NCI-H187 treated with DMSO at 0.1 percent for 48 hours (cell line): ENCODE results near the gene ELP2.
"Not testable (repeated sequence)": the region's sequence is repeated elsewhere in the genome, so short reads cannot be mapped to it uniquely, and the experiment has no call there.

Source experiments
- DNase-seq: peaks from one replicate; lab custom pipeline; 2025; lab: John Stamatoyannopoulos, UW

ELP2 gene

DNA sequence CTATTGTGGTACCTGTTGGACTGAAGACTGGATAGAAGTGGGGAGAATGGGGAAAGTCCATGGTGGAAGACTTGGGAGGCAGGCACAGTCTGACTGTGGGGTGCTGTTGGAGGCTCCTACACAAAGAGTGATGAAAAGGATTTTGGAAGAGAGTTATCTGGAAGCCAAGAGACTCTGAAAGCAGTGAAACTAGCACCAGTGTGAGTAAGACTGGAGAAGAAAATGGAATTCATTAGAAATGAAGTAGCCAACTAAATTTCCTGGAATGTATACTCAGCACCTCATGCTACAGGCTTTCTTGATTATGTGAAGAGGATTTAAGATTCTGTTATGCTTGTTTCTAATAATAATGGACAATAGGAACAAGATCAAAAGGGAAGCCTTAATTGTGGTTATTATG, 27.7 kb downstream of the ELP2 start:
- no peak for DNase-seq

DNA sequence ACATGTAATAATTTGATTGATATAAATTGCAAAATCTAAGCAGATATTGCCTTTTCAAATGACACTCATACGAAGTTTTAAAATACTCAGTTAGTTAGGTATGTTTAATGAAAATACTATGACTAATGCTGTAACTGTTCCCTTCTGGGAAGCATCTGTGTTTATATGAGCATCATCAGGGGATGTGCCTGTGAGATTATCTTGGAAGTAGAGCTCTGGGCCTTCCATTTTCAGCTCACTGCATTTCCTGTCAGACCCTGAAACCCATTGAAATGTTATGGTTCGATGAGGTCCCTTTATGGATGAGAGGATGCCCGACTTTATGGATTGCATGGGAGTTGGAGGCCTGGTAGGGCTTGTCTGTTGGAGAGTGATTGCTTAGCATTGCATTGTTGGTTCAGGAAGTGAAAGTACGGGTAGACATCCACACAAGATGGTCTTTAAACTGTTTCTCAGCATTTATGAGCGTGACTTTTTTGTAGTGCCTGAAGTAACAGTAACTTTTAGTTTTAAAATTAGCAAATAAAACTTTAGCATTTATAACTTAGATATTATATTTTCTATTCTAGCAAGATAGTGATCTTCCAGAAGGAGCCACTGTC, 28.7 kb downstream of the ELP2 start:
- no peak for DNase-seq

DNA sequence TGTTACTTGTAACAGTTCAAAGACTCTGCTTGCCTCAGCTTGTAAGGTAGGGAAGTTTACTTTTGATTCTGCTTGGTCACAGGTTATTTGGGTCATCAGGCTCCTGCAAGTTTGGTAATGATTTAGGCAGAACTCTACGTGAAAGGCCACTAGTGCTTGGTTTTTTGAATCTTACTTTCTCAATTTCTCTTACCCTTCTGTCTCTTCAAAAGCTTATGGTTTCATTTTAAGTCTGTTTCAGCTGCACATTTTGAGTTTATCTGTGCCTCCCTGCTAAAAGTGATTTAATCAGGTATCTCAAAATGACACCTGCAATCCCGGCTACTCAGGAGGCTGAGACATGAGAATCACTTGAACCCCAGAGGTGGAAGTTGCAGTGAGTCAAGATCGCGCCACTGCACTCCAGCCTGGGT, 31.3 kb downstream of the ELP2 start:
- DNase-seq, result no peak

DNA sequence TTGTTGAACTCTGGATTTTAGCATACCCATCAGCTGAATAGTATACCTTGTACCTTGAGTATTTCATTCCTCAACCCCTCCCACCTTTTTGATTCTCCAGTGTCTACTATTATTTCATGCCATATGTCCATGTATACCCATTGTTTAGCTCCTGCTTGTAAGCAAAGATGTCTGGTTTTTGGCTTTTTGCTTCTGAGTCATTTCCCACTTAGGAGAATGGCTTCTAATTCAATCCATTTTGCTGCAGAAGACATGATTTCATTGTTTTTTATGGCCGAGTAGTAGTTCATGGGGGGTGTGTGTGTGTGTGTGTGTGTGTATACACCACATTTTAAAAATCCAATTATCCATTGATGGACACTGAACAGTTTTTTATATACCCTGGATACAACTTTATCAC, 33.3 kb downstream of the ELP2 start:
- no peak for DNase-seq

DNA sequence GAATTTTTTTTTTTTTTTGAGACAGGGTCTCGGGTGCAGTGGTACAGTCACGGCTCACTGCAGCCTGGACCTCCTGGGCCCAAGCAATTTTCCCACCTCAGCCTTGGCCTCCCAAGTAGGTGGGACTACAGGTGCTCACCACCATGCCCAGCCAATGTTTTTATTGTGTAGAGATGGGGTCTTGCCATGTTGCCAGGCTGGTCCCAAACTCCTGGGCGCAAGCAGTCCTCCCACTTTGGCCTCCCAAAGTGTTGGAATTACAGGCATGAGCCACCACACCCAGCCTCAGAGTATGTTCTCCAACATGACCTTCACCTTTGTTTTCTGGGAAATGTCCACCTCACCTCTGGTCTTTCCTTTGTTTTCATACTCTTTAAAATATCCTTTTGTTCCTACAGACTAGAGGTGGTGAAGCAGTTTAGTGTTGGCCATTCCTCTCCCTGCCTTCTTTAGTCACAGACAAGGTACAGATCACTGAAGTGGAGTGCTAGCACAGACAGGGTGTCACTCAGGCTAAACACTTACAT, 38.1 kb downstream of the ELP2 start:
- DNase-seq, result no peak

DNA sequence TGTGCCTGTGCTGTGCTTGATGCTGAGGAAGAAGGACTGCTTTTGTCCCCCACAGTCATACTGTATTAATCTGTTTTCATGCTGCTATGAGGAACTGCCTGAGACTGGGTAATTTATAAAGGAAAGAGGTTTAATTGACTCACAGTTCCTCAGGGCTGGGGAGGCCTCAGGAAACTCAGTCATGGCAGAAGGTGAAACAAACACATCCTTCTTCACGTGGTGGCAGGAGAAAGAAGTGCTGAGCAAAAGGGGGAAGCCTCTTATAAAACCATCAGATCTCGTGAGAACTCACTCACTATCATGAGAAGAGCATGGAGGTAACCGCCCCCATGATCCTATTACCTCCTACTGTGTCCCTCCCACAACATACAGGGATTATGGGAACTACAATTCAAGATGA, 38.6 kb downstream of the ELP2 start:
- DNase-seq, result not testable (repeated sequence)

DNA sequence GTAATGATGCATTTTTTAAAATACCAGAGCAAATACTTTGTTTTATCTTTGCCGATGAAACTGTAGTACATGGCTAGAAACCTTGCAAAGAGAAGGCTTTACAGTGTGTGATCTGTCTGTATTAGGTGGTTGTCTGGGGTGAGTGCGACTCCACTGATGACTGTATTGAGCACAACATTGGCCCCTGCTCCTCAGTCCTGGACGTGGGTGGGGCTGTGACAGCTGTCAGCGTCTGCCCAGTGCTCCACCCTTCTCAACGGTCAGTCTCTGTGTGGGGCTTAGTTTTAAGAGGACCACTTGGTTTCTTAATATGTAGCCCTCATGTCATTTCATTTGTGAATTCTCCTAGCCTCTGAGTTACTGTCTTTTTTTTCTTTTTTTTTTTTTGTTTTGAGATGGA, 40.2 kb downstream of the ELP2 start:
- no peak for DNase-seq

DNA sequence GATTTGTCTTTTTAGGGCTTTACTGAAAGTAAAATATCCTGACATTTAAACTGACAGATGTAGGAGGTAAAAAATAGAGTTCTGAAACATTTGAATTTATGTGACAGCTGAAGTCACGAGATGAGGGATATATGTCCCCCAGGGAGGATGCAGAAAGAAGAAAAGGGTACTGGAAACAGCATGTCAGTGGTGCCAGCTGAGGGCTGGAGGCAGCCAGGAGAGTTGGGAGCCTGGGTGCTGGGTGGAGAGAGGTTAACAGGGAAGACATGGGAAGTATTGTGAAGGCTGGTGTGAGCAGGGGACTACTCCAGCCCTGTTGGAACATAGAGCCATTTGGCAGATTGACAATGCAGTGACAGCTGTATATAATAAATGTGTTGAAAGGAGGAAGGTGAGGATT, 45.8 kb downstream of the ELP2 start:
- no peak for DNase-seq

DNA sequence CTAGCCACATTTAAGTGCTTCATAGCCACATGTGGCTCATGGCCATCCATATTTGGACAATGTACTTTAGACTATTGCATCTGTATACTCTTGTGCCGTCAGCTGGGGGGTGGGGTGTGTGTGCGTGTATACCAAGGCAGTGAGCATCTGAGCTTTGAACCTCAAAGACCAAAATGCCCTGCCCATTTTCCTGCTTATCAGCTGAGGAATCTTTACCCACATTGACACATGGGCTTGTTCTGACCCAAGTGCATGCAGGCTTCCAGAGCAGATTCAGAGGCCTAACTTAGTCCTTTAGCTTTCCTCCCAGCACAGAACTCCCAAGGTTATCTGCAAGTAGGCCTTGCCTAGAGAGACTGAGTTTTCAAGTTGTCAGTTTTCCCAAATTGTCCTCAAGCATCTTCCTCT, 46.5 kb downstream of the ELP2 start:
- no peak for DNase-seq

DNA sequence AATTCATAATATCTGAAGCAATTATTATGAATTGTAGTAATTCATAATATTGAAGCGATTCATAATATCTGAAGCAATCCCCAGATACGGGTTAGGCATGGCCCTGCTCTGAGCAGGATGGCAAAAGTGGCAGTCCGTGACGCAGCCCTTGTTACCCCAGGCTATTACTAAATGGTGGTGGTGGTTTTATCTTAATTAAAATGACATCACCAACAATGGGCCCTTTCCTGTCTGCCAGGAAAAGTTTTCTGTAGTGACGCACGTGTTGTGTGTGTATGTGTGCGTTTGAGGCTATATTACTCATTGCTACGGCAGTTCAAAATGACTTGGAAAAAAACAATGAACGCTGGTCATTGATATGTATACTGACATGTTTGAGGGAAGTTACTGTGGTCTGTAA, 47.0 kb downstream of the ELP2 start:
- DNase-seq, result no peak

DNA sequence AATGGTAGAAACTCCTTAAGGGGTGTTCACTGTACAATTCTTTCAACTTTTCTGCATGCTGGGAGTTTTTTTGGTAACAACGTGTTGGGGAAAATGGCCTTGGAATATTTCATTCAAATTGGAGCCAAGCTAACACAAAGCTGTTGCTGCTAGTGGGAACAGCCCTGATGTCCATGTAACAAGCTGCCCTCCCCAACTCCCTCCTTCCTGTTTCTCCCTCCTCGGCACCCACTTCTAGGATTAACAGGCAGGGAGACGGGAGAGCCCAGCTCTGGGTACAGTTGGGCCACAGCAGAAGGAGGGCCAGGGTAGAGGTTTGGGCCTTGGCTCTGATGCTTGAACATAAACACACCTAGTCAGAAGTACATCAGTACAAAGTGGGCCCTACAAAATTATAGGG, 48.2 kb downstream of the ELP2 start:
- no peak for DNase-seq

DNA sequence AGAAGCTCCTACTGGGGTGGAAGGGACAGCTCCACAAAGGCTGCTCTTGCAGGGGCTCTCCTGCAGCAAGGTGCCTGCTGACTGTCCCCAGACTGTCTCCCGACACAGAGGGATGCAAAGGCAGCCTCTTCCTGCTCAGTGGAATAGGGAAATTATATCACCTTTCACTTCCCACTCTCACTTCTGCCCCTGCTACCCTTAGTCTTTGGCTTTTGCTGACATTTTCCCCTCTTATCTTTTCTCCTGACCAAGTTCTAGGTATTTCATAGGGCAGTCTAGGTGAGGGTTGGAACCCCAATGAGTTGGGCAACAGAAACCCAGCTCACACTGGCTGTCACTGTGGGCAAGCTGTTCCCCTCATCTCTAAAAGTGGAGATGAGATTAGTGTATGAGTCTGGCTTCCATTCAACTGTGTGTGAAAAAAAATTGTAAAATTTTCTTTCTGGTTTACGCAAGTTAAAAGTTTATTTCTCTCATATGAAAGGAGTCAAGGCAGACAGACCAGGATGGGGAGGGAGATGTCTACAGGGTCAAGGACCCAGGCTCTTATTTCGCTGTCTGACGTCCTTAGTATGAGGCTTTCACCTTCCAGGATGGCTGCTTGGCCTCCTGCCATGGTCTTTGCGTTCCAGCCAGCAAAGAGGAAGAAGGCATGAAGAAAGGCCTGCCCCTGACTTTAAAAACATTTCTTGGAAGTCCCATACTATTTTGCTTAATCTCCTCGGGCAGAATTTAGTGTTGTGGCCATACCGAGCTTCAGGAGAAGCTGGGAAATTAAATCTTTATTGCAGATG, 50.1 kb downstream of the ELP2 start:
- DNase-seq, result no peak

DNA sequence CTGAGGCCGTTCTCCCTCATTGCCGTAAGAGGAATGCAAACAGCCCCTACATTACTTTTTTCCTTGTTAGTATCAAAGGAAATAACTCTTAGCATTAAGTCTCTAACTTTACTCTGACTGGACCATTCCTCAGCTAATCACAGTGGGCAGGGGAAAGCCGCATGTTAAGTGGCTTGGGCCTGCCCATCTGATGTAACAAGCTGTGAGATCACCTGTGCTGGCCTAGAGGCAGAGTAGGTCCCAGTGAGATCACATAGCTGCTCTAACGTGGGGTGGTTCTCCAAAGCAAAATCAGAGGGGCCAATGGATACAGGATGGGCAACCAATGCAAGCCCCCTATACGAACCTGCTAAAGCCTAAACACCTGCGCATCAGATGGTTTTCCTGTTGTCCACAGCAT, 51.7 kb downstream of the ELP2 start:
- DNase-seq, result no peak

DNA sequence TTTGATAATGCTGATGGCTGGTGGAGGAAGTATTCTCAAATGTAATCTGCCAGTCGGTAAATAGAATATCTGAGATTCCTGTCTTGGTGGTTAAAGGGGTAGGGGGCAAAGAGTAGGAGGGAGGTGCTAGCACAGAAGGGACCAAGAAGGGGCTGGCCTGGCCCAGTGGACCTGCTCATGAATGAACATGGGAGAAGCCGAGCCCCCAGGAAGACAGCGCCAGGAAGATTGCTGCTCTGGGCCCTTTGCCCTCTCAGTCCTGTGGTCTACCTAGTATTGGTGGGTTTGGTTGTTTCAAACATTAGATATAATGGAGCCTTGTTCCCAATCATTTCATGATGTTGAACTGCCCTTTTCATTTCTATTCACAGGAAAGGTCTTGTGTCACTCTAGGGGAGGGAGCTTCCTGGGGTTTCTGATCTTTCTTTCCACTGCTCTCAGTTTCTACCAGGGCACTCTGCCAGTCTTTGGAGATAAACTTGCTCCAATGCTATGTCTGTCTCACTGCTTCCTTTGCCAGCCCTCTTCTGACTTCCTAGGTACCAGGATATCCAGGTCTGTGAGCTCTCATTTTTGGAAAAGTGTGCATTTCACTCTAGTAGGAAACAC, 52.3 kb downstream of the ELP2 start:
- no peak for DNase-seq

DNA sequence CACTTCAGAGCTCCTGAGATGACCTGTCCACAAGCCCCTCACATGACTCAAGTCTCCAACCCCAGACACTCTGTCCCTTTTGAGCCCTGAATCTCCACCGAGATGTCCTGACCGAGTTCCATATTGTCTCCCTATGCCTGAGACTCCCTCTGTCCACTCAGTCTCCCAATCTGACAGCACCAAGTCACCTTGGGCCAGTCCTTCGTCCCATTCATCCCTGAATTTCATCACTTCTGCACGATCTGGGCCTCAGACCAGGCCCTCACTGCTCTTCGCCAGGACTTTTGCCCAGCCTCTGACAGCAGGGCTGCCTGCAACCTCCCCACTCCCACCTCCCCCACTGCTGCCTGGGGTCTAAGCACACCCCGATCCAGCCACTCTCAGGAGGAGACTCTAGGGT, 53.3 kb downstream of the ELP2 start:
- DNase-seq, result no peak

DNA sequence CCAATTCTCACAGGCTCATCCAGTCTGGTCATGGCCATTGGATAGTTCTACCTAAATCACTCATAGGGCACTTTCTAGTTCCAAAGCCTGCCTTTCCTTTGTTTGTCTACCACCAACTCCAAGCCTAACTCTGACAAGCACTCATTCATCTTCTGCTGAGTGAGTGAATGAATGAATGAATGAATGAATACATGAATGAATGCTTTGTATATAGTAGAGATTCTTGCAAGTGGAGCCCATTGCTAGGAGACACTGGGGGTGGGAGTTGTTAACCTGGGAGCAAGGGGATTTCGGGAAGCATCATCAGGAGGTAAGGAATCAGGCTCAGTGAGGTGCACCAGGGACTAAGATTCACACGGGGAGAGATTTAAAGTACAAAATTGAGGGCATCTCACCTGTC, 54.3 kb downstream of the ELP2 start:
- no peak for DNase-seq

DNA sequence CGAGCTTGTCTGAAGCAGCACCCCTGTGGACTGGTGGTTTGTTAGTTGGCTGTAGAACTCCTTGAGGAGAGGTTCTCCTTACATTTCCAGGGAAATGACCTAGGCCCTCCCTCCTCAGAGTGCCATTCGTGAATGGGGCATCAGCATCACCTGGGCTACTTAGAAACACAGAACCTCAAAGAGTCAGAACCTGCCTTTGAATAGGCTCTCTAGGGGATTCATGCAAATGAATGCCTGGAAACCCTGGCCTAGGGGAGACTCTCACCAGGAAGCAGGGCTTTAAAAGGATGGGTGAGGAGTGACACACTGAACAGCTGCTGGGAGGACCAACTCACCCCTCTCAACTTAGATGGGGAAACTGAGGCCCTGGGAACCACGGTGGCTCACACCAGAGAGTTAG, 55.5 kb downstream of the ELP2 start:
- no peak for DNase-seq

DNA sequence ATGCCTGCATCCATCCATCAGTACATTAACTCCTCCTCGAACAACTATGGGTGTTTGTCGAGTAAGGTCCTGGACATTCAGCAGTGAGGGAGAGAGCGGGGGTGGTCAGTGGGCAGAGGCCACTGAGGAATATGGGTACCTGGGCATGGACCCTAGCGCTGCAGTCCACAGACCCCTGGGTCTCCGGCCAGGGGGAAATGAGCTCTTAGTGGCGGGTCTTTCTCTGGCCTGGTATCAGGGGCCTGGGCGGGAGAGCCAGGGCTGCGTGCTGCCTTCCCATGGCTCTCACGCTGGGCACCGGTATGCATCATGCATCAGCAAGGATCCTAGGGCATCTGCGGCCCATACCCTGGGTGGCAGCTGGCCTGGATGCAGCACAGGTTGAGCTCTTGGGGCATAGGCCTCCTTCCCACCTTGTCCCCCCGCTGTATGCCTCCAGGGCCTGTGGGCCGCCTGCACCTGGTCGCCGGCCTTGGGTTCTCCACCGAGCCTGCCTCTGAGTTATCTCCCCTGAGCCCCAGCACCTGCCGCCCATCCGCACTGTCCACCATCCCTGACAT, 56.3 kb downstream of the ELP2 start:
- DNase-seq, result no peak

DNA sequence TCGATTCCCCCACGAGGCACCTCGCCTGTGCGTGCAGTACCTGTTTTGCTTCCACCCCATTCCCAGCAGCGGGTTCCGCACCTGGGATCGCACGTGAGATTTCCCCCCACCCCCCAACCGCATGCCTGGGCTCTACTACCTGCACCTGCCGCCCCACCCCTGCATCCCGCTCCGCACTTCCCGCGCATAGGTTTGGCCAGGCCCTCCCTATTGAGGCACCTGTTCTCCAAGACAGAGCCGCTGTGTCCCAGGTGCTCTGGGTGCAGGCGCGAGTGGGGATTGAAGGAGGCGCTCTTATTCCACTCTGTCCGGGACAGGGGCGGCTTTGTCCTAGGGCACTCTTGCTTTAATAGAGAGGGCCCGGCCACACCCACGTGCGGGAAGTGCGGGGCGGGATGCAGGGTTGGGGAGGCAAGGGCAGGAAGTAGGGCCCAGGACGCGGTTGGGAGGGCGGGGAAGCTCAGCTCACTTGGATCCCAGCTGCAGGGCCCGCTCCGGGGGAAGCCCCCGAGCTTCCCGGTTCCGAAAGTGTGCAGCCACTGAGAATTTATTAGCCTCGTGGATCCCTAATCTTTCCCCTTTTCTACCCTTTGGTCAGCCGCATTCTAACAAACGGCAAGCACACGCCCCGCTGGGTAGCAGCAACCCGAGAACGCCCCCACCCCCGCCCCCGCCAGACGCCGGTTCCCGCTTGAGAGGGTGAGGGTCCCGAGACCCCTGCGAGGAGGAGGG, 56.9 kb downstream of the ELP2 start:
- no peak for DNase-seq

DNA sequence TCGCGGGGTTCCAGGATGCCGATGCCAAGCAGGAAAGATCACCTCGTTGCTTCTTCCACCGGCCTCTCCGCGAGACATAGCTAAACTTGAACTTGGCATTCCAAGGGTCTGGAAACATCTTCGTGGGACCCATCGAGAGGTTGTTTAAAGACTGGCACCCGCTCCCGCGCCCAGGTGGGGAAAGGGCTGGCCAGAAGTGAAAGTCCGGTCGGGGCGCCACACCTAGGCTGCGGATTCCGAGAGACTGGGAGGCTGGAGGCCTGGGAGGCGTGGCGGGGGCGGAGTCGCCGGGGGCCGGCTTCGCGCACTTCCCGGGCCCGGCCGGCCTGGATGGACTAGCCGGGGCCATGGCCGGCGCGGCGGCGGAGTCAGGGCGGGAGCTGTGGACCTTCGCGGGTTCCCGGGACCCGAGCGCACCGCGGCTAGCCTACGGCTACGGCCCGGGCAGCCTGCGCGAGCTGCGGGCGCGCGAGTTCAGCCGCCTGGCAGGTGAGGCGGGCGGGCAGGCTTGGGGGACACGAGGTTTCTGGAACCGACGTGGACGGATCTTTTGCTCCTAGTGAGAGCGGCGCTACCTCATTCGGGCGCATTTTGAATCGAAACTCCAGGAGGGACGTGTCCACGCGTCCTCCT, 57.6 kb downstream of the ELP2 start, which contains the start of gene MOCOS:
MOCOS (plus strand) TSS at position 305 of the 633 bp plus-strand sequence; CDS start at position 348, 43 bp downstream.
- DNase-seq, result no peak

DNA sequence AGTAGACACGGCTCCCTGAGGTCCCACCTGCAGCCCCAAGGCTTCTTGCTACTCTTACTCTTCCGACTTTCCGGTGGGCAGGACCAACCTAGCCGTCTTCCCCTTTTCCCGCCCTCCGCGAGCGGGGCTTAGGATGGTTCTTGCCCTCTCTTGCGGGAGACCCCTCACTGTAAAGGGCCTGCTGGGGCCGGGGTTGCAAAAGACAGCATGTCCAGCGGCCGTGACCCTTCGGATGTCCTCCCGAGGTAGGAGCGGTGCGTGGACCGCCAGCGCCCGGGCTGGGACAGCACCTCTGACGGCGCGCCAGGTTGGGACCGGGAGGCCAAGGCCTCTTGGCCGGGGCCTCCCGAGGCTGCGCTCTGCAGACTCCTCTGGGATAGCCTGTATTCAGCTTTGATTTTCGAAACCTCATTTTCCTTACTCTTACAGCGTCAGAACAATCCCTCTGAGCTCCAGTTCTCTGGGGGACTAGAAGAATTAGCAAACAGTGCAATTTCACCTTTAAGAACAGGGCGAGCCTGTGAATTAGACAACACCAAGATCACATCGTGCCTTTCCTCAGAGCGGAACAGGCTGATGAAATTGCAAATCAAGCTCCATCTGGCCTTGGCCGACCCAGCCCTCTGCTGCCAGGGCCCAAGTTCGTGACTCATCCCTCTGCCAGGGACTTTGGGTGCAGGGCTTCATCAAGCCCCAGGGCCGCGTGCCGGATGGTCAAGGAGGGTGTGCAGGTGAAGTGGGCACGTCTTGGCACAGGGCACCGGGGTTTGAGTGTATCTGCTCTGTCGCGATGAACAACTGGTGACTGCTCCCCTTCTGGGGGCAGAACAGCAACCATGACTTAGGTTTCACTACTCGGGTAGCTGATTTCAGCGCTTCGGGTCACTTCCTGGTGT, 58.4 kb downstream of the ELP2 start:
- DNase-seq, result no peak
